HG02642 (cell line): ENCODE measurements around the gene GFOD1.
"Not testable (repeated sequence)": the region's sequence is repeated elsewhere in the genome, so short reads cannot be mapped to it uniquely, and the experiment has no call there.

Source experiments
- ATAC-seq: cut with Tn5 transposase; IDR thresholded peaks from one replicate; pipeline ENCODE4 v1.9.1; 2021; ENCODE audit warnings: mild to moderate bottlenecking; ENCODE audit not compliant: unreplicated experiment, poor library complexity

GFOD1 gene

DNA sequence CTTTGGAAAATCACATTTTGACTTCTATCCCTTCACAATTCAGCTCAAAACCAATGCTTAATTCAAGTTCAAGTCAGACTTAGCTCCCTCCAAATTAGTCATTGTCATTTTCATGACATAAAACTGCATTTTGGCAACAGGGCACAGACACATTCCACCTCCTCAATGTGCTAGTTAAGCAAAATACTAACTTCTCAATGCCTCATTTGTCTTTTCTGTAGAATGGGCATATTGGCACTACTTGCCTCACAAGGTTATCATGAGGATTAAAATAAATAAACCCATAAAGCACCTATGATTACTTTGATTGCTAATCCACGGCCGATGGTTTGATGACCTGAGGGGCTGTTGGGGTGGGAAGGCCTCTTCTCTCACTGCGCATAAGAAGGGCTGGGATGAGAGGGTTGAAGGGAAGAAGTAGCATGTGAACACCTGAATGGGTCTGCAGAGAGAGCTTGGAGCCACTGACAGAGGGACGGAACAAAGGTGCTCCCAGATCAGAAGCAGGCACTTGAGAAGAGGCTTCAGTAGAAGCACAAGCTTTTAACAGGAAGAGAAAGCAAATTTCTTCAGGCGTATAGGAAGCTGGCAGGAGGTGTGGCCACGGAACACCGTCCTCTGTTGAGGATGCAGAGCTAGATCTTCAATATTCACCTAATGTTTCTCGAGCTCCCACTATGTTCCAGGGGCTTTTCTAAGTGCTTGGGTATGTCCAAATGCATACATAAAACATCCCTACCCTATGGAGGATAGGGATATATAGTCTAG is 147.4 kb downstream of the GFOD1 start:
- no peak for ATAC-seq

DNA sequence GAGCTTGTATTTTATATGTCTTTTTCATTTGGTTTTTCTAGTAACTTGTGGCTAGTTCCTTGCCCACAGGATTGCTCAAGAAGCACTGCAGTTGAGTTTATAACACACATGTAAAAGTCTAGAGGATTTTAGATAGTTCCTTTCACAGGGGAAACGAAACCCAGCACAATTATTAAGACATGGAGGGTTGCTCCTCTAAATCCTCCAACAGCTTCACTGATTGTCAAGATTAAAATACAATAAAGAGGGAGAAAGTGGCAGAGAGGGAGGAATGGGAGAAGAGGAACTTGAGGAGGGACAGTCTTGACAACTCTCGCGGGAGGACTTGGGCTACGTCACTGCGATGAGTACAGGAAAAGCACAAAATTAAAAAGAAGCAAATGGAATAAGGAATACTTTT is 149.4 kb downstream of the GFOD1 start:
- no peak for ATAC-seq

DNA sequence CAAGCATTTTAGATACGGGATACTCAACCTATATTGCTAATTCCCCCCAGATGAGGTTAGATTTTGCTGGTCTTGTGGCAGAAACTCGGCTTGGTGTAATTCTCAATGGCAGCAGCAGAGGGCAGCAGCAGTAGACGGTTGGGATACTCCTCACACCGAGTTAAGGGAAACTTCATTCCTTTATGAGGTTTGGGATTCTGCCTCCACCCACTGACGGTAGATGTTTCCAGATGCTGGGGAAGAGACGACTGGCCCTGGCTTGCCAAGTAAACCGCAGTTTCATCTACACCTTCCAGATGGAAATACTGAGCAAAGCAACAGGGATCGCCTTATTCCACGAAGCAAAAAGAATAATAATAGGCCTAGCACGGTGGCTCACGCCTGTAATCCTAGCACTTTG is 150.8 kb downstream of the GFOD1 start:
- peak; percentile 48 for ATAC-seq

DNA sequence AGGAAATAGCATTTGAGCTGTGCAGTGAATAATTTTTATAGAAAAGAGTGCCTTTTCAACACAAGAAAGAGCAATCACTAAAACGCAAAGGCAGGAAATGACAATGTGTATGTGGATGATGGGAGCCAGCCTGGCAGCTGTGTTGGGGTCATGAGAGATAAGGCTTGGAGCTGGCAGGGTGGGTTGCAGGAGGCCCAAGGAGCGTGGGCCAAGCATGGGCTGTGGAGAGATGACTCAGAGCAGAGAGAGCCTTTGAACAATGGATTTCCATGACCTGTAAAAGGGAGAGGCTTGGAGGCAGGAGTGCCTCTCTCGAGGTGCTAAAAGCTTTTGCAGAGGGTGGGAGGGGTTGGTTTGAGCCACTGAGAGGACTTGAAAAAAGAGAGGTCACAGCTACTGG is 152.4 kb downstream of the GFOD1 start:
- no peak for ATAC-seq

DNA sequence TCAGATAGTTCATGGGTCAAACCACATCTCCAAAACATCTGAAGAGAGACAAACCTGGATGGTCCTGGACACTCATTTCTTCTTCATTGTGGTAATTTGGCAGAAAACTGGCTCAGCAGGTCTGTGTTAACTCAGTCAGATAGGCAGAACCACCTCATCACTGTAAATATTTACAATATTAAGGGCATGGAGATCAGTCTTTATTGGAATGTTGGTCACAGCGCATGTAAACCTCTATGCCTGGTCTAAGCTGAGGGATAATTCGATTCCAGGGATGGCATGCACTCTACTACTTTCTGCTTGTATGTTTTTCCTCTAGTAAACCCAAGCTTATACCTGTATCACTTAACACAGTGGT is 155.1 kb downstream of the GFOD1 start:
- ATAC-seq = no peak

DNA sequence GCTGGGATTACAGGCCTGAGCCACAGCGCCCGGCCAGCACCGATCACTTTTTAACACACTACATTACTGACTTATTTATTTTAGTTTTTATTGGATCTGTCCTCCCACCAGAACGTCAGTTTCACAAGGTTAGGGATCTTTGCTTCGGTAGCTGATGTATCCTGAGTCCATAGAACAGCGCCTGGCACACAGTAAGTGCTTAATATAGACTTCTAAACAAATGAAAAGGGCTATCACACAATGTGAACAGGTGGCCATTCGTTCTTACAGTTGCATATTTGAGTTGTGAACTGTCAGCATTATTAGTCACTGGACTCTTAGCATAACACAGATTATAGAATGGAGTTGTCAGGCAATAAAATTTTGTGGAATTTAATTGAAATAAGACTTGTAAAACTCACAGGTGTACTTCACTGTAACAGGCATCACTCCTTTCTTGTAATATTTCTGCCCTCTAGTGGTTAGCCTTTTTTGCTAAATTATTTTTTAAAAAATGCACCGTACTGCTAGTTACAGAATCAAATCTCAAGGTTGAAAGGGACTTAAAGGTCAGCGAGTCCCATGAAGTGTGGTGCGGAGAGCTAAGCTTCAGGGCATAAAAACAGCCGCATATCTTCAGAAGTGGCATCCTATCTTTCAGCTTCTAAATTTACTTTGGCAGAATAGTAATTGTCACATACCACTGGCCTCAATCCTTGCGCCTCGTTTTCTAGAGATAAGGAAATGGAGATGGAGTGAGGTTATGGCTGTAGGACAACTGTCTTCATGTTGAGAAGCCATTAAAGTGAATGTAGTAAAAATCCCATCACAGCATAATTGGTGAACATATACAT is 155.7 kb downstream of the GFOD1 start:
- ATAC-seq = no peak

DNA sequence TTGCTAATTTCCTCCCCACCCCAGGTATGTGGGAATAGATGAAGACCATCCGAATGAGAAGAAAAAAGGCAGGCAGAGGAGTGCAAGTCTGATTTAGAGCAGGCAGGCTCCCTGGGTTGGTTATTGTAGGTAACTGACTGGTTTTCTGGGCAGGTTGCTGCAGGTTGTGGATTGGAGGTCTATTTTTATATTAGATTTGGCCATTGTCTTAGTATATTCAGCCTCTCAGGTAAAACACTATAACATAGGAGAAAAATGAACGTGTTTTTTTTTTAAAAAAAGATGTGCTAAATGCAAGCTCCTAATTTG is 158.6 kb downstream of the GFOD1 start:
- no peak for ATAC-seq

DNA sequence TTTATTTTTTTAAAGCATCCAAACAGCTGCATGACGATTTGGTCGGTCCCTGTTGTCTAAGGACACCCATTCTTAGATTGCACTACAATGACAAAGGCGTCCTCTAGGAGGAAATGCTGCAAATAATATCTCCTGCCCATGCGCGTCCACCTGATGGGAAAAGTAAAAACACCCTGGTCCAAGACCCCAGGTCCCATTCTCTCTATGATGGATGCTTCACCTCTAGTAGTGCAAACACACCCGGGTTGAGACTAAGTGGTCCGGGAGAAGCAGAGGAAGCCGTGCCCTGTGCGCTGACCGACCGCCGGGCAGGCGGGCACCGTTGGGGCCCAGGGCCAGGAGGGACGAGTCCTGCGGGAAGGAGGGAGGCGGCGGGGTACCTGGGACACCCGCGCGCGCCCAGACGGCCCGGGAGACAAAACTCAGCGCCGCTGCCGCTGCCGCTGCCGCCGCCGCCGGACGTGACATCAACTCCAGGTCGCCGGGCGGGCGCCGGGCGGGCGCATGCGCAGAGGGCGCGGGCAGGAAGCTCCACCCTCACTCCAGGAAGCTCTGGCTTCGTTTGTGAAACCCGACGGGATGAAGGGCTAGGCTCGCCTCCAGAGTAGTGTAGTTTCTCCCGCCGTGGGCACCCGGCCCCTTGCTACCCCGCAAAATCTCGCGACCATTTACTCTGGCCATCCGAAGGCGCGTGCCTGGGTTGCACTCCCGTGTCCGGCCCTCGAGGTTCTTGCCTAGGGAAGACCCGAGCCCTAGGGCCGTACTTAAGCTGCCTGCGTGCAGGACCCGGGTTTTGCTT is 159.1 kb downstream of the GFOD1 start, which contains the start of gene TBC1D7:
TBC1D7 (minus strand) TSS at position 462 of the 799 bp plus-strand sequence. CDS start 1,639 bp downstream, outside the sequence.
- peak; percentile 95 for ATAC-seq

DNA sequence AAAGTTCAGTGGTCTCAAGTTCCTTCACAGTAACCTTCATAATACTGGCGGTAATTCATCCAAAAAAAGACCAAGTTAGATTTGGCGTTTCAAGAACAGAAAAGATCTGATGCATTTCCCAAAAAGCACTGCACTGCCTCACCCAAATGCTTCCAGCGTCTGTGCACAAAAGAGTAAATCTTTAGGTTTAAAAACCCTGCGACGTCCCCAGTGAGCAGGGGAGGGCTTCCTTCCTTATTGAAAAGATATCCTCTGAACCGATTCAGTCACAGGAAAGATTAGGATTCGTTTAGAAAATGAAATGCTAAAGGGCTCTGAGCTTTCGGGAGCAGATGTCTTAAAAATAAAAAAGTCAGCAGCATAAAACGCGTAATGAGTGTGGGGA is 159.7 kb downstream of the GFOD1 start:
- ATAC-seq = no peak

DNA sequence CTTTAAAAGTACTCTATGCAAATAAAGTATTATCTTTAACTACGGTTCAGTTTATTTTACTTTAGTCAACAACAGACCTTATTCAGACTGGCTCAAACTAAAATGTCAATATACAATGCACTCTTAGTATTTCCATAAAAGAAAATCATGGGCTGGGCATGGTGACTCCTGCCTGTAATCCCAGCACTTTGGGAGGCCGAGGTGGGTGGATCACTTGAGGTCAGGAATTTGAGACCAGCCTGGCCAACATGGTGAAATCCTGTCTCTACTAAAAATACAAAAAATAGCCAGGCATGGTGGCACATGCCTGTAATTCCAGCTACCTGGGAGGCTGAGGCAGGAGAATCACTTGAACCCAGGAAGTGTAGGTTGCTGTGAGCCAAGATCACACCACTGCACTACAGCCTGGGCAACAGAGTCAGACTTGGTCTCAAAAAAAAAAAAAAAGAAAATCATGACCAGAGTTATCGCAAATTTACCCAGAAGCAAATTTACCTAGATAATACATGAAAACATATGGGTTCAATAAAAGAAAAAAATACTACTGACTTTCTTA is 161.3 kb downstream of the GFOD1 start:
- ATAC-seq = not testable (repeated sequence)

DNA sequence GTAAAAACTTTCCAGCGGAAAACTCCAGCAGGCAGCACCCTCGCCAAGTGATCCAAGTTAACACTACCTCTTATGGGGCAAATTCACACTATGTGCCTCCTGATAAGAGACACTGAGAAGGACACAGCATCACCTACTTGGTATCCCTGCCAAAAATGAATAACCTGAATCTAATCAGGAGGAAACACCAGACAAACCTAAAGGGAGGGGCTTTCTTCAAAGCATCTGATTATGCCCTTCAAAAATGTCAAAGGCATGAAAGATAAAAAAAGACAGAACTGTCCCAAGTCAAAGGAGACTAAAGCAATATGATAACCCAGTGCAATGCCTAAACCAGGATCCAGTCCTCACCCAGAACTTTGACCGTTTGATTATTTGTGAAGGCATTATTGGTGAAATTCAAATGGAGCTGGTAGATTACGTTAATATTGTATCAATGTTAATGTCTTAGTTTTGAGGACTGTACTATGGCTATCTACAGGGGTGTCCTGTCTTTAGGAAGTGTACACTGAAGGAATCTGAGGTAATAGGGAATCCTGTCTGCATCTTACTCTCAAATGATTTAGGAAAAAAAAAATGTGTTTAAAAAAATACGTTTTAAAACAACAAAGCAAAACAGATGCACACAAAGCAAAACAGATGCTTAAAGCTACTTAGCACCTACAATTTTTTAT is 167.4 kb downstream of the GFOD1 start:
- ATAC-seq = no peak

DNA sequence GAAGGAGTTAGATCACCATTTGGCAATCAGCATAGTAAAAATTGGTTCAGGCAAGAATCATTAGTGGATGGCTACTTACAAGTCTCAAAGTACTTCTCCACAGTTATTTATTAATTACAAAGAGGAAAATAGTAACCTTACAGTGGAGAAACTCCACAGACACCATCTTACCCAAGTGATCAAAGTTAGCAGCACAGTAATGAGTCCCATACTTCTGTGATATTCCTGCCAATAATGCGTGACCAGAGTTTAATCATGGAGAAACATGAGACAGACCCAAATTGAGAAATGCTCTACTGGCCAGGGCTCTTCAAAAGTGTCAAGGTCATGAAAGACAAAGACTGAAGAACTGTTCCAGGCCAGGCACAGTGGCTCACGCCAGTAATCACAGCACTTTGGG is 168.6 kb downstream of the GFOD1 start:
- ATAC-seq = no peak

DNA sequence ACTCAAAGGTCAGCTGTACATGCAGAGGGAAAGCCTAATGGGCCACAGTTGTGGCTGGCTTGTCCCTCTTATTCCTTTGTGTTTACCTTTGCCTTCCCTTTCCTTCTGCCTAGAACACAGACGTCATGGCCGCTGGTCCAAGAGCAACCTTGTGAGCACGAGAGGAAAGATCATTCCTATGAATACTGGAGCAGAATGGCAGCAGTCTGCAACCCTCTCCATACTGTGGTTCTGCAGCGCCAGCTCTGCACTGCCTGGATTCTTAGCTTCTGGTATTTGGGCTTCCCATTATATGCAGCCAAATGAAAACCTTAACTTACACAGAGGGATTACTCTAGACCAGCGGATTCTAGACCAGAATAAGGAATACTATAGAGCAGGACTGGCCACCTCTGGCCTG is 171.5 kb downstream of the GFOD1 start:
- ATAC-seq = no peak

DNA sequence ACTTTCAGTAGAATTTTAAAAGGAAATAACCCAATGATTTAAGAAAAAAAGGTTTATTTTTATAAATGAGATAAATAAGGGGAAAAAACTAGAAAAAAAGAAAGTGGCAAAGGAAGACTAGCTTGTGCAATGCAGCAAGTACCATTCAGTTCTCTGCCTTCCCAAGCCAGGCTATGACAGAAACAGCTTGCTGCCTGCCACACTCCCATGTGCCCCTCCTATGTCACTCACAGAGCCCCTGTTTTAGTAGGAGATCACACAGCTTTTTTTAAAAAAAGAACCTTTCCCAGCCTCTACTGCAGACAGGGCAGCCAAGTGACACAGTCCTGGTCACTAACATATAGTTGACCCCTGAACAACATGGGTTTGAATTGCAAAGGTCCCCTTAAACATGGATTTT is 172.6 kb downstream of the GFOD1 start:
- ATAC-seq = no peak

DNA sequence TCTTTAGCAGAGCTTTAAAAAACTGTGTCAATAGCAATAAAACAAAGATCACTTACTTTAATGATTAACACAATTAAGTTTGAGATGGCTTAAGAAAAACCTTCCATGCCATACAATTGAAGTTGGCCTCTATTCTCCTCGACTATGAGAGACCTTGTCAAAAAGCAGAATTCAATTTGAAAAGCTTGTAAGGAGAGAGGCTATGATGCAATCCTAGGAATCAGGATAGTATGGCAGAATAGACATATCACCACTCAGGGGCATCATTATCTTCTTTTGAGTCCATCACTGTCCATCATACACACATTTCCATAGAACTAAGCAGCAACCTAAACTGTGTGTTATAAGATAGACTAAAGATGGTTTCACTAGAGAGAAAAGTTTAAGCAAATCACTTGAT is 176.2 kb downstream of the GFOD1 start:
- ATAC-seq = no peak

DNA sequence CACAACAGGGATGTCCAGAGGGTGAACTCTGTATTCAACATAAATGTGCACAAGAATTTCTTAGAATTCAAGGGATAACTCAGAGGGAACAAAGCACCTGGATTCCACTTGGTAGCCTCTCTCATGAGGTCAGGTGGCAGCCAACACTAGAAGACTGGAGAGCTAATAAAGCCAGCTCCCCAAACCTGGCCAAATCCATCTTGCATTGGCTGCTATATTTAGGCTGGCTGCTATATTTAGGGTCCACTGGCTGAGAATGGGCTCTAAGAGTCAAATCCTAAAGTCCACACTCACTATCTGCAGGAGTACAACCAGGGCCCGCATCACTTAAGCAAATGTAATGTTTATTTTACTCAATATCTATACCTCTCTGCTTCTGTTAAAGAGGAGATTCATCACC is 179.1 kb downstream of the GFOD1 start:
- ATAC-seq = no peak
